HG03175 (cell line): ENCODE results near the gene ULK1.
"Not testable (repeated sequence)": the region's sequence is repeated elsewhere in the genome, so short reads cannot be mapped to it uniquely, and the experiment has no call there.

ENCODE experiments used
- ATAC-seq: cut with Tn5 transposase; IDR thresholded peaks from one replicate; pipeline ENCODE4 v1.9.1; 2021; ENCODE audit warnings: mild to moderate bottlenecking, moderate library complexity; ENCODE audit not compliant: unreplicated experiment

The ULK1 gene

GRCh38 chr12:131885076-131885475 is 9.3 kb upstream of the ULK1 start:
- ATAC-seq = not testable (repeated sequence)

DNA sequence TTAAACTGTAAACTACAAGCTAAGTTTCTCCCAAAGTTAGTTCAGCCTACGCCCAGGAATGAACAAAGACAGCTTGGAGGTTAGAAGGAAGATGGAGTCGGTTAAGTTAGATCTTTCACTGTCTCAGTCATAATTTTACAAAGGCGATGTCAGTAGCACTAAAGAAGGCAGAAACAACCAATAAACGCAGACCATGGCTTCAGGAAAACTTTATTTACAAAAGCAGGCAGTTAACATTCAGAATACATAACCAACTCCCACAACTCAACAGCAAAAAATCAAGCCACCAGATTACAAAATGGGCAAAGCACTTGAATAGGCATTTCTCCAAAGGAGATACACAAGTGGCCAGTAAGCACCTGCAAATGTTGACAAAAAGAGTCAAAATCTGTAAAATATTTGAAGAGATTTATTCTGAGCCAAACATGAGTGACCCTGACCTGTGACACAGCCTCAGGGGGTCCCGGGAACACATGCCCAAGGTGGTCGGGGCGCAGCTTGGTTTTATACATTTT is 8.8 kb upstream of the ULK1 start:
- ATAC-seq = no peak

DNA sequence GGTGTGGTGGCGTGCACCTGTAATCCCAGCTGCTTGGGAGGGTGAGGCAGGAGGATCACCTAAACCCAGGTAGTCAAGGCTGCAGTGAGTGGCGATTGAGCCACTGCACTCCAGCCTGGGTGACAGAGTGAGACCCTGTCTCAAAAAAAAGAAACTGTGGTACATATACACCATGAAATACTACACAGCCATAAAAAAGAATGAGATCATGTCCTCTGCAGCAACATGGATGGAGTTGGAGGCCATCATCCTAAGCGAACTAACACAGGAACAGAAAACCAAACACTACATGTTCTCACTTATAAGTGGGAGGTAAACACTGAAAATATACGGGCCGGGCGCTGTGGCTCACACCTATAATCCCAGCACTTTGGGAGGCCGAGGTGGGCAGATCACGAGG is 2.7 kb upstream of the ULK1 start:
- not testable (repeated sequence) for ATAC-seq

DNA sequence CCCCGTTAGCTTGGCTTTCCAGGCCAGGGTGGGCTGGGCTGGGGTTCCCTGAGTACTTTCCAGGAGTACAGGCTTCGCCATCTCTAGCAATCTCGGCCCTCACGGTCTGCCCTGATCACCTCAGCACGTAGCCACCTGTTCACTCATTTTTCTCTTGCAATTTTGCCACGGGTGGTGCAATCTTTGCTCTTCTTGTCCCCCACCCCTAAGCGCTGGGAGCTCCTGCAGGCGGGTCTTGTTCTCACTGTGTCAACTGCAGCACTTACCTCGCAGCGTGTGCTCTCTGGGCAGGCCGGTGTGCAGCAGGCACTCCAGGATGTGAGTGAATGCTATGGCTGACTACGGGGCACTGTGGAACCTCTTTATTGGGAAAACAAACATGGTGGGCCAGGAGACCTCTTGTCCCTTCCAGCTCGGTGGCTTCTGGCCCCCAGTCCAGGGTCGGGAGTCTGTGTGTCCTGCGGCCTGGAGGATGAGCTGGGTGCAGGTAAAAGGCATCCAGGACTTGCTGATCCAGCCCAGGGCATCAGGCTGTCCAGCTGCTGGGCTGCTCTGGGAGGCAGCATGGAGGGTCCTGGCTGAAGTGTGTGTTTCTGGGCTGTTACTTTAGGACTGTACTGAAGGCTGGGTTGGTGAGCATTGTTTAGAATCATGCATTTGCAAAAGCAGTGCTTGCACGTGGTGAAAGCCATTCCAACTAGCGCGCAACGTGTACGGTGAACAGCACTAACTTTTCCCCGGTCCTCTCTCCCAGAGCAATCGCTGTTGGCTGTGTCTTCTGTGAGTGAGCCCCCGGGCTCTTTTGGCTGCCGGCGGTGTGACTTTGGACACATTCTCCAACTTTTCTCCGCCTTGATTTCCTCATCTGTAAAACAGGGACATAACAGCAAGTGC is 1.5 kb upstream of the ULK1 start:
- no peak for ATAC-seq

- no peak for ATAC-seq
Measured at GRCh38 chr12:131893605-131894312, 663 bp upstream of the ULK1 start.

DNA sequence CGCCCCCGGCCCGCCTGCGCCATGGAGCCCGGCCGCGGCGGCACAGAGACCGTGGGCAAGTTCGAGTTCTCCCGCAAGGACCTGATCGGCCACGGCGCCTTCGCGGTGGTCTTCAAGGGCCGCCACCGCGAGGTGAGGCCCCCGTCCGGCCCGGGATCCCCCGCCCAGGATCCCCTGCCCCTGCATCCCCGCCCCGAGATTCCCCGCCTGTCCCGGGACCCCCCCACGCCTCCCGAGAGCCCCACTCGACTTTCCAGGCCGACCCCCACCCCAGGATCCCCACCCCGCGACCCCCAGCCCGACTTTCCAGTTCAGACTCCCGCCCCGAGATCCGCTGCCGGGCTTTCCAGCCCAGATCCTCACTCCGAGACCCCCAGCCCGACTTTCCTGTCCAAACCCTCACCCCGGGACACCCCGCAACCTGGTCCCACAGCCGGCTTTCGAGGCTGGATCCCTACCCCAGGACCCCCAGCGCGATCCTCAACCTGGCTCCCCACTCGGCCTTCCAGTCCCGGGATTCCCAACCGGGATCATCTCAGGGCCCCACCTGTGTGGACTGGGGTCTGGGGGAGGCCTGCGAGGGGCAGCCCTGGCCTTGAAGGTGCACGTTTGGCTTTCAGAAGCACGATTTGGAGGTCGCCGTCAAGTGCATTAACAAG is 688 bp downstream of the ULK1 start:
- peak; percentile 14 for ATAC-seq

DNA sequence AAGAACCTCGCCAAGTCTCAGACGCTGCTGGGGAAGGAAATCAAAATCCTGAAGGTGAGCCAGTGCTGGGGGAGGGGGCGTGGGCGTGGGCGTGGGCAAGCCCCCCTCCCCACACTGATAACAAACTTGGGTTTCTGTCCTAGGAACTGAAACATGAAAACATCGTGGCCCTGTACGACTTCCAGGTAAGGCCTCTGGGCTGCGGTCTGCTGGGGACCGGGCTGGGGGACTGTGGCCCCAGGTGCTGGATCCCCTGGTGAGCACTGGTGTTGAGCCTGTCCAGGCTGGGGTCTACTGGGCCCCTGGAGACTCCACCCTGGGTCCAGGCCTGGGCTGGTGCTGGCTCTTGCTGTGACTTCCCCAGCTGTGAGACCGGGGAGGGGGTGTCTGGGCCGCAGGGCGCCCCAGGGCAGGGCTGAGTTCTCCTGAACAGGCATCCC is 1.2 kb downstream of the ULK1 start:
- ATAC-seq = peak; percentile 12

DNA sequence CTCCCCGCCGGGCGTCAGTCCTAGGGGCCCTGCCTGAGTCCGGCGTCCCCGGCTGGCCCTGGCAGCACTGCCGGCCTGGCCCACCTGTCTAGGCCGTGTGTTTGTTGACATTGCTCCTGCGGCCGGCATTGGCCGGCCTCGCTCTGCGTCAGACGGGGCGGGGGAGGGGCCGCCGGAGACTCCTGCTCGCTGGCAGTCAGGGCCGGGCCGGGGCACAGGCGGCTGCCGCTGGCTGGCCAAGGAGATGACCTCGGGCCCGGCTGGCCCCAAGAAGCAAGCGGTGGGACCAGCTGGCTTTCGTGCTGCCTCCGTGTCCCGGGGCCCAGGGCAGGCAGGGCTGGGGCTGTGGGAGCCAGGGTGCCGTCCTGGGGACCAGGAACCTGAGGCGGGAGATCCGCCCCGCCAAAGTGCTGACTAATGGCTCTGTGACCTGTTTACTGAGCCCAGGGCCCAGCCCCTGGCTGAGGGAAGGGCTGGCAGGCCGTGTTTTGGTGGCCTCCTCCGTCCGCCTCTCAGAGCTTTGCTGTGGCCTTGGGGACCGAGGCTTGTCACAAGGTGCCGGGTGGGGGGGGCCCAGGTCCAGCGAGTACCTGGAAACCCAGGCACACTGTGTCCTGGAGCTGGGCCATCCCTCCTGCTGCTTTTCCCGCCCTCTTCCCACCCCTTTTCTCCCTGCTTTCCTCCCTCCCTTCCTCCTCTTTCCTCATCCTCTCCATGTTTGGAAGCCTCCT is 1.8 kb downstream of the ULK1 start:
- ATAC-seq = peak; percentile 62

DNA sequence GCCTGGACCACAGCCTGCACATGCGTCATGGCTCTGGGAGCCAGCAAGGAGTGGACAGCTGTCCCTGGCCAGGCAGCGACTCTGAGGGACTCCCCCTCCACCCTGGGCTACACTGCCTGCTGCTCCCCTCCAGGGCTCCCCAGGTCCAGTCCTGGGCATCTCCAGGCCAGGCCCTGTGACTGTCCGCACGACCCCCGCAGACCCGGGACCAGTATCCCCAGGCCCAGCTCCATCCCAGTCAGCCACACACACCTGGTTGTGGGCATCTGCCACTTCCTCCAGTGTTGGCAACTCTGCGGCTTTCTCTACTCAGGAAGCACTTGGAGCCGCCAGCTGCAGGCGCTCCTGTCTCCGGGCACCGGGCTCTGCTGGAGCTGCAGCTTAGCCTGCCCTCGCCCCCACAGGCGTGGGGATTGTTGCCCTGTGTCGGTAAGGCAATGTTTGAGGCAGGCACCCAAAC is 2.4 kb downstream of the ULK1 start:
- ATAC-seq = no peak

DNA sequence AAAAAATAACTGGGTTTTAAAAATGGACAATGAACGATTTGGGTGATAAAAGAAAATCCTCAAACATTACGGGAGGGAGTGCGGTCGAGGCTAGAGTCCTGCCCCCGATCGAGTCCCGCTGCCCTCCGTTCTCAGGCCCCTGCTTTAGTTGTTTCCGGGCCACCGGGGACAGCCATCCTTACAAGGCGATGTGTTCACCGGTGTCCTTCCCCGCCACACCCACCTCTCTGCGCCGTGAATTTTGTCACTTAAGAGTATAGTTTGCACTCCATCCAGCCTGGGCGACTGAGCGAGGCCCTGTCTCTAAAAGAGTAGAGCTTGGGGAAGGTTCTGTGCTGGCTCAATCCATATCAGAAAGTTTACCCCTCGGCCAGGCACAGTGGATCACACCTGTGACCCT is 2.9 kb downstream of the ULK1 start:
- no peak for ATAC-seq

DNA sequence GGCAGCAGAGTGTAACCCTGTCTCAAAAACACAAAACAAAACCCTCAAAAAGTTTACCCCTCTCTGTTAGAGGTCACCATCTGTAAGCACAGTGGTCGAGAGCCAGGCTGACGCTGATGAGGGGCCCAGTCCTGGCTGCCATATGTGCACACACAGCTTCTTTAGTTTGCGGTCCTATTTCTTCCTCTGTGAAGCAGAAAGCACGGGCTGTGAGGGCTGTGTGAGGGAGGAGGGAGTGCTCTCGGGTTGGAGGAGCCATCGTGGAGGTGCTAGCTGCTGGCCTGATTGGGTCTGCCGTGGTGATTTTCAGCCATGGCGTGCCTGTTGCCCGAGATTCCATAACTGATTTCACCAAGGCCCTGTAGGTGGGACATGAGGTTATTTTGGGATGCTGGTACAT is 3.5 kb downstream of the ULK1 start:
- ATAC-seq = no peak

GRCh38 chr12:131900397-131900796 is 6.0 kb downstream of the ULK1 start:
- ATAC-seq = no peak

DNA sequence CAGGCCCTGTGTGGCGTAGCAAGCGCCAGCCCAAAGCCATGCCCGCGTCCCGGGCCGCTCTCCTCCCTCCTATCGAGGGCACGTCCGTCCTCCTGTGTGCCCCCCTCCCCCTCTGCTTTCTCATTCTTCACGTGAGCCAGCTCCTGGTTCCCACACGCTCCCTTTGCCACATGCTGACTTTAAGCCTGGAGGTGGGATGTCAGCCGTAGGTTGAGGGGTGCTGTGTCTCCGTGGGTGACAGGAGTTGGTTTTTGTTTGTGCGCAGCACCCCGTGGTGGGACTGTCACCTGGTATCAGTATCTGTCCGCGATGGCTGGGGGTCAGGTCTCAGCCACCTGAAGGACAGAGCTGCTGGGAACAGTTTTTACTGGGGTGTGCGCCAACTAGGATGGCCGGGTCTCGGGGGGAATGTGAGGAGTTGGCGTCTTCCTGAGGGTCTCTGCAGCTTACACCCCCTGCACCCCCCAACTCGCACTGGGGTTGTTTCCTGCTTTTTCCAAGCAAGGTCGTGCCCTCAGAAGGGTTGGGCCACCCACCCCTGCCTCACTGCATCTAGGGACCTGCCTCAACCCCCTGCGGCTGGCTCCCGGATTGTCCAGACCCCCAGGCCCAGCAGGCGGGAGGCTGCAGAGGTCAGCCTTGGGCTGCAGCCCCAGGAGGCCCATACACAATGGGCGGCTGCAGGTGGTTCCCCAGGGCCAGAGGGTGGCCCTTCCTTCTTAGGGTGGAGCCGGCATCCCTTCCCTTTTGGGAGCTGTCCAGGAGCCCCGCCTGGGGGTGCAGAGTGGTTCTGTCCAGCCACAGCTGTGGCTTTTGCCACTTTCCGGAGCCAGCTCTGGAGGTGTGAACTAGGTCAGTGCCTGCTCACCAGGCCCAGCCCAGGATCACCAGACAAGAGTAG is 7.3 kb downstream of the ULK1 start:
- ATAC-seq = no peak

DNA sequence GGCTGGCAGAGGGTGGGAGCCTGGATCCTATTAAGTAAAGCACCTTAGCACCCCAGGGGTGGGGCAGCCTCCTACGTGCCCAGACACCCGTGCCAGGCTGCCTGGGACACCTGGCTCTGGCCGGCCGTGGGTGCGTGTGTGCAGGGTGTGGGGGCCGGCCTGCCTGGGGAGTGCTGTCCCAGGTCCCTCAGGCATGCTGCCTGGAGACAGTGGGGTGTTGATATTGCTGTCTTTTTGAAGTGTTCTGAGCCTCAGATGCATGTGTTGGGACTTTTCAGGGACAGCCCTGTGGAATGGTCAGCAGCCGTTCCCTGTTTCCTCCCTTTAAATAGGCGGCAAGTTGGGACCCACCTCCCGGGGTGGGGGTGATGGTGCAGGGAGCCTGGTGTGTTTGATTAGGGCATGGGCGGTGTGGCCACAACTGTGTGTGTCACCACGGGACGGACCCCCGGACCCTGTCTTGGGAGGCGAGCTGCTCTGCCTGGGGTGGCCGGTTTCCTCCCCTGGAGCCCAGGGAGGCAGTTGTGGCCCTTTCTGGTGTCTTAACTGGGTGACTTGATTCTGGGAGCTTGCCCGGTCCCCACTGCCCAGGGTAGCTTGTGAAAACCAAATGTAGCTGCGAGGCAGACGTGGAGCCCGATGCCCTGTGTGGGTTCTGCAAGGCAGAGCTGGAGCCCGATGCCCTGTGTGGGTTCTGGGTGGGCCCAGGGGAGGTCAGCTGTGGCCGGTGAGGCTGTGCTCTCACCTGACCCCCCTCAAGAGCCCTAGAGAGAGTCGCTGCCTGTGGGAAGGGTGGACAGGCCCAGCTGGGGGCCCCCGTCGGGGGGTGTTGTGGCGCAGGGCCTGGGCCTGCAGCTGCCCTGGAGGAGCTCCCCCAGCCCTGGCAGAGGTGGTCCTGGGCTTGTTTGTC is 8.2 kb downstream of the ULK1 start:
- ATAC-seq = no peak

DNA sequence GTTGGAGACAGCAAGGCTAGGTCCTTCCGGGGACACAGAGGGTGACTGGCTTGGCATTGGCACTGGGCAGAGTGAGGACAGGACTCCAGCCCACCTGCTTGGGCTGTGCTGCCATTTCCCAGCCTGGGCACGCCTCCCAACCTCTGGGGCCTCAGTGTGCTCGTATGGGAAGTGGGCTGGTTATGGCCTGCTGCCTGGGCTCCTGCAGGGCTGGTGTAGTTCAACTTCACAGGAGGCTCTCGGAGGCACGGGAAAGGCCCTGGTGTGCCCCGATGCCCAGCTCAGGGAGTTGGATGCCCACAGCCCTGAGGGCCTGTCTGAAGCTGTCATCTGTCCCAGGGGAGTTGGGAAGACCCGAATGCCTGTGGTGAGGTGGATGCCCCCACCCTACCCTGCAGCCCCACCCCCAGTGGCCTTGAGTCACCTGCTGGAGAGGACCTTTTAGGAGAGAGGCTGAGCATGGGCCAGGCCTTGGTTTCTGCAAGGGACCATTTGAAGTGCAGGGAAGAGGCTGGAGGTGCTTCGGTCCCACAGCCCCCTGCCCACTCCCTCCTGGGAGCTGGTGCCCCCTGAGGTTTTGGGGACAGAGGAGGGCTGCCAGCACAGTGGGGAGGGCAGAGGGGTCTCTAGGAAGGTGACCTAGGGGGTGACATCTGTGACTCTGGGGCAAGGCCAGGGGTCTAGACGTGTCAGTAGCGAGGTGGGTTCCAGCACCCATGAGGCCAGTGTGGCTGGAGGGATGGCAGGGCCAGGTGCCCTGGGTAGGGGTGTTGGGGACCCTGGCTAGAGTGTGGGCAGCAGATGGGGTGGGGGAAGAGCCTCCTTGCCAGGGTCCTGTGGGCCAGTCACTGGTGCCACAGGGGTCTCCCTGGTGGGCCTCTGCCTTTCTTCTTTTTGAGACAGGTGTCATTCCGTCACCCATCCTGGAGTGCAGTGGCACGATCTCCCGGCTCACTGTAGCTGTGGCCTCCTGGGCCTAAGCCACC is 9.1 kb downstream of the ULK1 start:
- no peak for ATAC-seq

- no peak for ATAC-seq
Measured at GRCh38 chr12:131904346-131904745, 9.9 kb downstream of the ULK1 start.

- no peak for ATAC-seq
Measured at GRCh38 chr12:131905081-131905629, 10.7 kb downstream of the ULK1 start.
